Progenitor cell of endocrine pancreas (in vitro differentiated cells): Measurements from ENCODE around the gene DOP1B. TPM values are rescaled to one million over a fixed set of nuclear protein-coding genes. Genes with fewer than 3 reads are reported as not detected.
A peak's percentile ranks its signal among the peaks of the same experiment; 100 is the strongest.
"Not testable (repeated sequence)": the region's sequence is repeated elsewhere in the genome, so short reads cannot be mapped to it uniquely, and the experiment has no call there.

Experiments used
- DNase-seq: peaks from one replicate; pipeline ENCODE4 v3.0.0; 2021; ENCODE audit warnings: low spot score; ENCODE audit not compliant: unreplicated experiment
- H3K27ac Mint-ChIP-seq: 2 replicates; pipeline ENCODE4 v1.8.0; 2021; ENCODE audit warnings: mild to moderate bottlenecking, moderate library complexity, mixed read lengths
- H3K27me3 Mint-ChIP-seq: 2 replicates; pipeline ENCODE4 v1.8.0; 2021; ENCODE audit warnings: mixed read lengths
- H3K36me3 Mint-ChIP-seq: 2 replicates; pipeline ENCODE4 v1.8.0; 2022; ENCODE audit warnings: mixed read lengths; ENCODE audit not compliant: insufficient read depth
- H3K4me1 Mint-ChIP-seq: 2 replicates; pipeline ENCODE4 v1.8.0; 2021; ENCODE audit warnings: low read depth, mixed read lengths
- H3K4me3 Mint-ChIP-seq: 2 replicates; pipeline ENCODE4 v1.8.0; 2021; ENCODE audit warnings: low read depth, mild to moderate bottlenecking, moderate library complexity, mixed read lengths
- H3K9me3 Mint-ChIP-seq: 2 replicates; pipeline ENCODE4 v1.8.0; 2021; ENCODE audit warnings: low read depth, mixed read lengths
- CTCF ChIP-seq: fragments of 200-600 bp; sonication (generic); IDR thresholded peaks from one replicate; pipeline ENCODE4 v1.5.0; 2021; ENCODE audit warnings: antibody characterized with exemption, mild to moderate bottlenecking; ENCODE audit not compliant: unreplicated experiment
- total RNA-seq: library from RNA; stranded (reverse); gene quantifications from 2 replicates; pipeline ENCODE4 v1.2.1, GENCODE V29; 2021

The DOP1B gene
- total RNA-seq, 1 donor from 2014 or later: 57.4 TPM

- H3K4me3 Mint-ChIP-seq: no peak overlapping the region
- H3K27ac Mint-ChIP-seq: peak overlapping the region; percentile 62
- H3K9me3 Mint-ChIP-seq: no peaks in the 10 kb centered on the region
- DNase-seq: peak; percentile 83
- peaks cover 5% of the 10 kb centered on the region for H3K4me1 Mint-ChIP-seq
- H3K36me3 Mint-ChIP-seq: peaks cover 5% of the 10 kb centered on the region
- TF ChIP-seq CTCF: peak; percentile 94
- peaks cover 24% of the 10 kb centered on the region for H3K27me3 Mint-ChIP-seq
Measured at GRCh38 chr21:36141513-36141925, 15.1 kb upstream of the DOP1B start.

GRCh38 chr21:36144233-36144632 is 12.4 kb upstream of the DOP1B start:
- H3K4me3 Mint-ChIP-seq, H3K36me3 Mint-ChIP-seq, H3K4me1 Mint-ChIP-seq, H3K27ac Mint-ChIP-seq, H3K27me3 Mint-ChIP-seq, DNase-seq, H3K9me3 Mint-ChIP-seq: not testable (repeated sequence)

- peaks cover 5% of the 10 kb centered on the region for H3K4me1 Mint-ChIP-seq
- peaks cover 5% of the 10 kb centered on the region for H3K36me3 Mint-ChIP-seq
- no peak overlapping the region for H3K27ac Mint-ChIP-seq
- no peak for DNase-seq
- no peaks in the 10 kb centered on the region for H3K9me3 Mint-ChIP-seq
- no peak for TF ChIP-seq CTCF
- H3K27me3 Mint-ChIP-seq: peaks cover 3% of the 10 kb centered on the region
- H3K4me3 Mint-ChIP-seq: no peak overlapping the region
Measured at GRCh38 chr21:36145259-36145658, 11.4 kb upstream of the DOP1B start.

- TF ChIP-seq CTCF: no peak
- Mint-ChIP-seq H3K36me3 (peaks cover 4% of the 10 kb centered on the region), H3K4me1 (peaks cover 5% of the 10 kb centered on the region), H3K4me3 (no peak overlapping the region), H3K9me3 (no peaks in the 10 kb centered on the region), H3K27me3 (no peaks in the 10 kb centered on the region), H3K27ac (no peak overlapping the region)
- no peak for DNase-seq
Measured at GRCh38 chr21:36147911-36148310, 8.7 kb upstream of the DOP1B start.

- no peaks in the 10 kb centered on the region for H3K27me3 Mint-ChIP-seq
- no peak for DNase-seq
- H3K4me1 Mint-ChIP-seq: peaks cover 5% of the 10 kb centered on the region
- H3K9me3 Mint-ChIP-seq: no peaks in the 10 kb centered on the region
- H3K27ac Mint-ChIP-seq: no peak overlapping the region
- TF ChIP-seq CTCF: no peak
- H3K4me3 Mint-ChIP-seq: no peak overlapping the region
- peaks cover 3% of the 10 kb centered on the region for H3K36me3 Mint-ChIP-seq
Measured at GRCh38 chr21:36148886-36149285, 7.7 kb upstream of the DOP1B start.

GRCh38 chr21:36149788-36150711 is 6.6 kb upstream of the DOP1B start:
- DNase-seq: no peak
- no peaks in the 10 kb centered on the region for H3K9me3 Mint-ChIP-seq
- H3K4me3 Mint-ChIP-seq: no peak overlapping the region
- no peaks in the 10 kb centered on the region for H3K27me3 Mint-ChIP-seq
- H3K36me3 Mint-ChIP-seq: peaks cover 2% of the 10 kb centered on the region
- H3K27ac Mint-ChIP-seq: no peak overlapping the region
- H3K4me1 Mint-ChIP-seq: peaks cover 6% of the 10 kb centered on the region
- TF ChIP-seq CTCF: no peak
